IMR-90 (cell line): ENCODE measurements around the gene PRKCE. TPM values are rescaled to one million over a fixed set of nuclear protein-coding genes. Genes with fewer than 3 reads are reported as not detected.

ENCODE experiments used
- ATAC-seq: fragments of 200-7000 bp; cut with Tn5 transposase; 2 replicates; pipeline ENCODE4 v1.9.1; 2020; ENCODE audit warnings: low read depth, mild to moderate bottlenecking, moderate library complexity
- BruUV-seq: library from RNA; stranded (reverse); fragments of 400-500 nt; replicated peaks from 2 replicates; lab custom pipeline; 2021; lab: Mats Ljungman, UMichigan
- CTCF ChIA-PET: fragments of 300-600 bp; formaldehyde crosslinking; extraction: SDS; loops from one replicate; lab custom pipeline; 2021; ENCODE audit warnings: antibody characterized with exemption; lab: Yijun Ruan, JAX
- POLR2A ChIA-PET: fragments of 300-600 bp; sonication (Branson Sonifier 250); formaldehyde crosslinking; loops from one replicate; lab custom pipeline; 2022; ENCODE audit warnings: antibody characterized with exemption; ENCODE audit not compliant: unreplicated experiment; lab: Charles Lee
- DNase-seq: peaks from one replicate; pipeline ENCODE4 v3.0.0; 2013
- H2AFZ ChIP-seq: replicated peaks from 2 replicates; pipeline ENCODE3; 2013; ENCODE audit warnings: low read length, mild to moderate bottlenecking; ENCODE audit not compliant: poor library complexity
- H2AK5ac ChIP-seq: 2 replicates; pipeline ENCODE4 v1.6.1; 2013; ENCODE audit warnings: low read depth, low read length, inconsistent platforms
- H2AK9ac ChIP-seq: replicated peaks from 2 replicates; pipeline ENCODE3; 2013; ENCODE audit warnings: mild to moderate bottlenecking, low read depth, low read length, moderate library complexity; ENCODE audit not compliant: poor library complexity
- H2BK120ac ChIP-seq: 2 replicates; pipeline ENCODE4 v1.6.1; 2013; ENCODE audit warnings: low read depth, low read length, inconsistent platforms
- H2BK15ac ChIP-seq: 3 replicates; pipeline ENCODE4 v1.6.1; 2013; ENCODE audit warnings: low read depth, low read length, inconsistent platforms
- H2BK20ac ChIP-seq: 2 replicates; pipeline ENCODE4 v1.6.1; 2013; ENCODE audit warnings: low read depth, mild to moderate bottlenecking, inconsistent platforms, low read length, moderate library complexity
- H2BK5ac ChIP-seq: 2 replicates; pipeline ENCODE4 v1.6.1; 2013; ENCODE audit warnings: mild to moderate bottlenecking, low read depth, low read length, inconsistent platforms; ENCODE audit not compliant: poor library complexity, severe bottlenecking
- H3K14ac ChIP-seq: replicated peaks from 2 replicates; pipeline ENCODE4 v1.6.1; 2013; ENCODE audit warnings: low read depth, low read length, inconsistent platforms
- H3K18ac ChIP-seq: 2 replicates; pipeline ENCODE4 v1.6.1; 2013; ENCODE audit warnings: low read depth, low read length, control low read depth
- H3K23ac ChIP-seq: 2 replicates; pipeline ENCODE4 v1.6.1; 2013; ENCODE audit warnings: low read depth, low read length, inconsistent platforms
- H3K27ac ChIP-seq: 2 replicates; pipeline ENCODE4 v1.5.1; 2013; ENCODE audit warnings: mild to moderate bottlenecking, control low read depth, low read length; ENCODE audit not compliant: insufficient read depth
- H3K27me3 ChIP-seq: 2 replicates; pipeline ENCODE4 v1.6.1; 2013; ENCODE audit warnings: low read length; ENCODE audit not compliant: control insufficient read depth, insufficient read depth
- H3K36me3 ChIP-seq: 2 replicates; pipeline ENCODE4 v1.6.1; 2013; ENCODE audit warnings: low read length, mixed read lengths; ENCODE audit not compliant: control insufficient read depth, insufficient read depth
- H3K4ac ChIP-seq: 2 replicates; pipeline ENCODE4 v1.6.1; 2013; ENCODE audit warnings: low read depth, low read length, inconsistent platforms
- H3K4me1 ChIP-seq: 2 replicates; pipeline ENCODE4 v1.6.1; 2013; ENCODE audit warnings: low read length, mixed read lengths; ENCODE audit not compliant: control insufficient read depth, insufficient read depth
- H3K4me2 ChIP-seq: 2 replicates; pipeline ENCODE4 v1.6.1; 2013; ENCODE audit warnings: low read depth, mild to moderate bottlenecking, control low read depth, low read length, moderate library complexity
- H3K4me3 ChIP-seq: 2 replicates; pipeline ENCODE4 v1.5.1; 2013; ENCODE audit warnings: low read depth, mild to moderate bottlenecking, control low read depth, low read length, moderate library complexity; ENCODE audit not compliant: insufficient read depth
- H3K56ac ChIP-seq: 2 replicates; pipeline ENCODE4 v1.6.1; 2013; ENCODE audit warnings: low read length, inconsistent platforms; ENCODE audit not compliant: insufficient read depth; ENCODE audit errors: extremely low read depth
- H3K79me1 ChIP-seq, 2 experiments: 2 replicates each; pipeline ENCODE4 v1.6.1; 2013; ENCODE audit warnings: low read length in 2 of 2, inconsistent platforms in 1 of 2, low read depth in 1 of 2
- H3K9ac ChIP-seq: 2 replicates; pipeline ENCODE4 v1.6.1; 2013; ENCODE audit warnings: low read depth, low read length, control low read depth
- H3K9me1 ChIP-seq: 2 replicates; pipeline ENCODE4 v1.6.1; 2013; ENCODE audit warnings: low read length, inconsistent platforms; ENCODE audit not compliant: insufficient read depth
- H3K9me3 ChIP-seq: 2 replicates; pipeline ENCODE4 v1.6.1; 2013; ENCODE audit warnings: low read length; ENCODE audit not compliant: control insufficient read depth, insufficient read depth
- H4K20me1 ChIP-seq: 2 replicates; pipeline ENCODE4 v1.6.1; 2013; ENCODE audit warnings: low read length, inconsistent platforms; ENCODE audit not compliant: insufficient read depth
- H4K5ac ChIP-seq: 2 replicates; pipeline ENCODE4 v1.6.1; 2013; ENCODE audit warnings: mild to moderate bottlenecking, low read depth, low read length, control low read depth
- H4K8ac ChIP-seq, 2 experiments: 2 replicates each; pipeline ENCODE4 v1.6.1; 2013; ENCODE audit warnings: low read depth in 2 of 2, low read length in 2 of 2, control low read depth in 1 of 2, inconsistent platforms in 1 of 2
- H4K91ac ChIP-seq: 2 replicates; pipeline ENCODE4 v1.6.1; 2013; ENCODE audit warnings: low read depth, low read length, inconsistent platforms; ENCODE audit not compliant: insufficient read depth
- BHLHE40 ChIP-seq: fragments of 150-350 bp; IDR thresholded peaks from 2 replicates; pipeline ENCODE4 v1.6.1; 2016; ENCODE audit warnings: mild to moderate bottlenecking, low read depth, low read length
- CEBPB ChIP-seq: IDR thresholded peaks from 2 replicates; pipeline ENCODE4 v1.6.1; 2012; ENCODE audit warnings: low read depth, low read length, improper control_type of control experiment
- CTCF ChIP-seq: conservative IDR thresholded peaks from 2 replicates; pipeline ENCODE4 v1.5.1; 2012; ENCODE audit warnings: mild to moderate bottlenecking, low read depth, low read length, improper control_type of control experiment
- ELK1 ChIP-seq: fragments of 150-350 bp; IDR thresholded peaks from 2 replicates; pipeline ENCODE4 v1.6.1; 2016; ENCODE audit warnings: low read depth, mild to moderate bottlenecking, low read length, moderate library complexity, borderline replicate concordance
- FOS ChIP-seq: fragments of 150-350 bp; IDR thresholded peaks from 2 replicates; pipeline ENCODE4 v1.6.1; 2016; ENCODE audit warnings: low read depth, low read length
- MAZ ChIP-seq: IDR thresholded peaks from 2 replicates; pipeline ENCODE4 v1.6.1; 2012; ENCODE audit warnings: low read depth, mild to moderate bottlenecking, low read length, improper control_type of control experiment, moderate library complexity, borderline replicate concordance
- MXI1 ChIP-seq: IDR thresholded peaks from 2 replicates; pipeline ENCODE4 v1.6.1; 2012; ENCODE audit warnings: low read depth, mild to moderate bottlenecking, low read length, moderate library complexity, borderline replicate concordance
- POLR2A ChIP-seq: IDR thresholded peaks from 2 replicates; pipeline ENCODE4 v1.6.1; 2012; ENCODE audit warnings: mild to moderate bottlenecking, low read depth, low read length
- RAD21 ChIP-seq: IDR thresholded peaks from 2 replicates; pipeline ENCODE4 v1.6.1; 2012; ENCODE audit warnings: low read length, improper control_type of control experiment
- RCOR1 ChIP-seq: IDR thresholded peaks from 2 replicates; pipeline ENCODE4 v1.6.1; 2012; ENCODE audit warnings: mild to moderate bottlenecking, low read length, improper control_type of control experiment; ENCODE audit not compliant: insufficient replicate concordance
- RFX5 ChIP-seq: IDR thresholded peaks from 2 replicates; pipeline ENCODE4 v1.8.0; 2012; ENCODE audit warnings: low read depth, mild to moderate bottlenecking, low read length, moderate library complexity
- SMC3 ChIP-seq: fragments of 150-350 bp; IDR thresholded peaks from 2 replicates; pipeline ENCODE4 v1.6.1; 2016; ENCODE audit warnings: low read depth, mild to moderate bottlenecking, antibody characterized with exemption, low read length, moderate library complexity
- WGBS, 2 experiments: methylation state at CpG; one replicate each; pipeline versions ENCODE4 v1.1.5 to v1.1.7; 2013; ENCODE audit warnings: missing lambda C conversion rate in 2 of 2; ENCODE audit not compliant: insufficient read length in 1 of 2; ENCODE audit errors: extremely low coverage in 2 of 2; 5-methylcytosine and 5-hydroxymethylcytosine counted together
- dilution Hi-C: fragments of 300-500 bp; cut with HindIII; formaldehyde crosslinking; loops from one replicate; pipeline ENCODE4 v1.14.3; 2018; ENCODE audit warnings: low sequenced_read_pairs; ENCODE audit not compliant: unreplicated experiment
- in situ Hi-C: fragments of 300-500 bp; cut with MboI; formaldehyde crosslinking; loops from 3 replicates; pipeline ENCODE4 v1.14.3; 2019; ENCODE audit warnings: low sequenced_read_pairs, inconsistent platforms, mixed read lengths
- intact Hi-C: fragments of 100-400 bp; cut with micrococcal nuclease; formaldehyde crosslinking; loops from 2 replicates; pipeline ENCODE4 v1.10.0; 2022
- polyA plus RNA-seq, 3 experiments: library from polyadenylated mRNA; depleted of rRNA; stranded (reverse); fragments of >200 nt; gene quantifications; 2 replicates each; pipeline ENCODE4 v1.2.3, GENCODE V29; 2012; ENCODE audit warnings: low replicate concordance in 1 of 3
- total RNA-seq: library from RNA; depleted of rRNA; stranded (reverse); fragments of >200 nt; gene quantifications from 2 replicates; pipeline ENCODE4 v1.2.3, GENCODE V29; 2012

Gene PRKCE
- total and polyA plus RNA-seq, 2 of the 4 experiments (the other 2 are of a cell fraction) = 8.1 to 32.4 TPM

DNA sequence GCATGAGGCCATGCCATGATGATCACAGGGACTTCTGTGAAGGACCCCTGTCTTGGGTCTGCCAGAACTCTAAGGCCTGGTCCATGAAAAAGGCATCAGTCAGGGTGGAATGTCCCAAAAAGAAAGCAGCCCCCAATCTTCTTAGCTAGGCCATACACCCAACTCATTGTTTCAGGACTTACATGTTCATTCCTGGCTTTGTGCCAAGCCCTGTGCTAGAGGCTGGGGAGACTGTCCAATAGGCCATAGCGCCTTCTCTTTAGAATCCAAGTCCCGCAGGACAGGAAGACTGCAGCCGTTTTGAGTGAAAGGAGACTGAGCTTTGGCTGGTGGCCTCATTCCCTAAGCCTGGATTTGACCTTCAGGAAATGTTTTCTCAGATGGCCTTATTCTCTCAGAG, 247.3 kb downstream of the PRKCE start:
- H4K91ac ChIP-seq = no peak overlapping the region
- no peaks in the 10 kb centered on the region for H3K27me3 ChIP-seq
- H2BK20ac ChIP-seq = no peak overlapping the region
- H2BK5ac ChIP-seq = no peak overlapping the region
- H3K18ac ChIP-seq = no peak overlapping the region
- no peak overlapping the region for H4K8ac ChIP-seq
- in situ Hi-C loops (no loop called here), dilution Hi-C loops (no loop called here), intact Hi-C loops (no loop called here)
- H2AK5ac ChIP-seq = no peak overlapping the region
- CTCF ChIA-PET = no interaction called here
- no peak overlapping the region for H3K23ac ChIP-seq
- no peaks in the 10 kb centered on the region for H3K9me3 ChIP-seq
- H3K36me3 ChIP-seq = no peaks in the 10 kb centered on the region
- no peak overlapping the region for H2BK15ac ChIP-seq
- DNase-seq (no peak), ATAC-seq (no peak)
- H2AK9ac ChIP-seq = no peak overlapping the region
- H3K4me3 ChIP-seq = no peak overlapping the region
- no peak overlapping the region for H2BK120ac ChIP-seq
- no peak overlapping the region for H2AFZ ChIP-seq
- no peak overlapping the region for H3K9ac ChIP-seq
- BruUV-seq = no TSS peak
- 81% methylated on average over 3 of the region's 3 CpGs; no CpG with 5 or more reads in 1 of the 2 experiments for WGBS, 2 experiments
- no peak for TF ChIP-seq ELK1
- no peak for TF ChIP-seq CTCF
- TF ChIP-seq RFX5 = no peak
- no peak for TF ChIP-seq BHLHE40
- no peak for TF ChIP-seq SMC3
- no peak for TF ChIP-seq RAD21
- TF ChIP-seq FOS = no peak
- TF ChIP-seq CEBPB = no peak
- TF ChIP-seq RCOR1 = no peak
- no peak for TF ChIP-seq MAZ
- no peak for TF ChIP-seq MXI1
- no peak for TF ChIP-seq POLR2A
- H3K27ac ChIP-seq = no peak overlapping the region
- peaks cover 11% of the 10 kb centered on the region for H3K4me1 ChIP-seq
- peaks cover 13% of the 10 kb centered on the region for H3K9me1 ChIP-seq
- H3K14ac ChIP-seq = no peak overlapping the region
- no peak overlapping the region for H3K4ac ChIP-seq
- H3K79me1 ChIP-seq = peaks cover 11 to 12% of the 10 kb centered on the region in 2 experiments
- H3K4me2 ChIP-seq = no peak overlapping the region
- H4K5ac ChIP-seq = no peak overlapping the region
- no peak overlapping the region for H3K56ac ChIP-seq
- 0 out of 2 replicates have a peak, but pooled peaks cover 4% of the 10 kb centered on the region for H4K20me1 ChIP-seq
- POLR2A ChIA-PET = no interaction called here
